Stimulated activated CD4-positive, alpha-beta T cell treated with anti-CD3 and anti-CD28 coated beads, Interleukin-2, amount 100 ng/mL, for 48 hours (primary cell): ENCODE data around the gene SLC9A8.
A peak's percentile ranks its signal among the peaks of the same experiment; 100 is the strongest.

Source experiments
- DNase-seq, 2 donors: peaks; one replicate each; pipeline ENCODE4 v3.0.0-alpha.2; 2020

The SLC9A8 gene

GRCh38 chr20:49786668-49787370, 25.8 kb upstream of the SLC9A8 start:
- no peak for DNase-seq

- DNase-seq = no peak
Measured at GRCh38 chr20:49787371-49788357, 25.0 kb upstream of the SLC9A8 start.

- no peak for DNase-seq
Measured at GRCh38 chr20:49790077-49790798, 22.4 kb upstream of the SLC9A8 start.

- no peak for DNase-seq
Measured at GRCh38 chr20:49791165-49791564, 21.5 kb upstream of the SLC9A8 start.

- no peak for DNase-seq
Measured at GRCh38 chr20:49792006-49792405, 20.6 kb upstream of the SLC9A8 start.

GRCh38 chr20:49792611-49793010, 20.0 kb upstream of the SLC9A8 start:
- no peak for DNase-seq

- DNase-seq = no peak
Measured at GRCh38 chr20:49794336-49795134, 18.1 kb upstream of the SLC9A8 start.

- no peak for DNase-seq
Measured at GRCh38 chr20:49795135-49795424, 17.5 kb upstream of the SLC9A8 start.

GRCh38 chr20:49796600-49797343, 15.9 kb upstream of the SLC9A8 start:
- no peak for DNase-seq

- DNase-seq = no peak
Measured at GRCh38 chr20:49797344-49797615, 15.3 kb upstream of the SLC9A8 start.

GRCh38 chr20:49798718-49799117, 13.9 kb upstream of the SLC9A8 start:
- DNase-seq = no peak

GRCh38 chr20:49799698-49800097, 12.9 kb upstream of the SLC9A8 start:
- no peak for DNase-seq

GRCh38 chr20:49803418-49803817, 9.2 kb upstream of the SLC9A8 start:
- no peak for DNase-seq

GRCh38 chr20:49804364-49804763, 8.3 kb upstream of the SLC9A8 start:
- no peak for DNase-seq

GRCh38 chr20:49805224-49805876, 7.3 kb upstream of the SLC9A8 start:
- DNase-seq = peak; percentile 39

GRCh38 chr20:49808753-49809152, 3.9 kb upstream of the SLC9A8 start:
- DNase-seq = no peak

- DNase-seq = no peak
Measured at GRCh38 chr20:49809803-49810359, 2.7 kb upstream of the SLC9A8 start.

GRCh38 chr20:49810491-49811190, 2.0 kb upstream of the SLC9A8 start:
- DNase-seq = no peak

GRCh38 chr20:49811825-49812506, 662 bp upstream of the SLC9A8 start:
- no peak for DNase-seq
